CD4-positive, alpha-beta T cell (primary cell): ENCODE results near the gene CMTM6. TPM values are rescaled to one million over a fixed set of nuclear protein-coding genes. Genes with fewer than 3 reads are reported as not detected.

Experiments
- ATAC-seq: fragments of 200-7000 bp; cut with Tn5 transposase; one replicate; pipeline ENCODE4 v1.10.0; 2022; ENCODE audit warnings: mild to moderate bottlenecking; ENCODE audit not compliant: poor library complexity
- CTCF ChIA-PET: fragments of 350-600 bp; sonication (Branson Sonifier 250); formaldehyde crosslinking; loops from one replicate; lab custom pipeline; 2021; ENCODE audit warnings: antibody characterized with exemption, inconsistent platforms; lab: Charles Lee
- POLR2A ChIA-PET: fragments of 350-600 bp; sonication (Branson Sonifier 250); formaldehyde crosslinking; loops from one replicate; lab custom pipeline; 2021; ENCODE audit warnings: antibody characterized with exemption, inconsistent platforms; lab: Charles Lee
- DNase-seq, 14 experiments: peaks; one replicate each; pipeline ENCODE4 v3.0.0-alpha.2; 2013 to 2020; ENCODE audit warnings: mixed read lengths in 2 of 14
- H3K27ac ChIP-seq, 2 donors: one replicate each; pipeline versions ENCODE4 v1.5.1 to v1.7.0; 2013; ENCODE audit warnings: low read length in 2 of 2, low read depth in 1 of 2, mild to moderate bottlenecking in 1 of 2
- H3K27me3 ChIP-seq, 2 experiments: 1 replicate in 1 of 2; 2 replicates in 1 of 2; pipeline versions ENCODE4 v1.6.1 to v1.7.0; 2013; ENCODE audit warnings: low read length in 2 of 2, control low read depth in 1 of 2, mild to moderate bottlenecking in 1 of 2, moderate library complexity in 1 of 2; ENCODE audit not compliant: insufficient read depth in 2 of 2, control insufficient read depth in 1 of 2
- H3K36me3 ChIP-seq: one replicate; pipeline ENCODE4 v1.6.1; 2013; ENCODE audit warnings: low read length, control low read depth; ENCODE audit not compliant: insufficient read depth
- H3K4me1 ChIP-seq: one replicate; pipeline ENCODE4 v1.6.1; 2013; ENCODE audit warnings: low read length, control low read depth; ENCODE audit not compliant: insufficient read depth
- H3K4me3 ChIP-seq: one replicate; pipeline ENCODE4 v1.5.1; 2013; ENCODE audit warnings: mild to moderate bottlenecking, low read length, moderate library complexity
- H3K9me3 ChIP-seq, 2 experiments: 1 replicate in 1 of 2; 2 replicates in 1 of 2; pipeline versions ENCODE4 v1.6.1 to v1.7.0; 2013; ENCODE audit warnings: low read length in 2 of 2, mild to moderate bottlenecking in 2 of 2, control low read depth in 1 of 2, moderate library complexity in 1 of 2; ENCODE audit not compliant: control insufficient read depth in 1 of 2, insufficient read depth in 1 of 2
- H3K27ac Mint-ChIP-seq: one replicate; pipeline ENCODE4 v1.8.0; 2020; ENCODE audit warnings: mixed read lengths
- H3K27me3 Mint-ChIP-seq: one replicate; pipeline ENCODE4 v1.8.0; 2021; ENCODE audit warnings: mixed read lengths
- H3K36me3 Mint-ChIP-seq: one replicate; pipeline ENCODE4 v1.8.0; 2021; ENCODE audit warnings: low read depth, mixed read lengths
- H3K4me1 Mint-ChIP-seq: one replicate; pipeline ENCODE4 v1.8.0; 2021; ENCODE audit warnings: low read depth, mixed read lengths
- H3K4me3 Mint-ChIP-seq: one replicate; pipeline ENCODE4 v1.8.0; 2020; ENCODE audit warnings: mild to moderate bottlenecking, mixed read lengths
- H3K9me3 Mint-ChIP-seq: one replicate; pipeline ENCODE4 v1.8.0; 2020; ENCODE audit warnings: mixed read lengths
- intact Hi-C, 2 experiments: fragments of 100-400 bp; cut with DNase I in 1 of 2; cut with micrococcal nuclease in 1 of 2; formaldehyde crosslinking; loops; one replicate each; pipeline versions ENCODE4 v1.15.1 to v1.9.0; 2023 to 2025; cut with DNase I, micrococcal nuclease
- total RNA-seq, 174 experiments: library from RNA in 2 of 174; stranded (reverse) in 2 of 174; gene quantifications; one replicate each; pipeline ENCODE4 v1.2.3 and lab custom pipeline; 2021 to 2026
- TF ChIP-seq, protein P1 (sequence below): fragments of 200-600 bp; IDR thresholded peaks from one replicate; pipeline ENCODE4 v1.8.0; 2022; ENCODE audit warnings: antibody characterized with exemption, mild to moderate bottlenecking

CMTM6 gene
- total RNA-seq, 2 experiments from 2014 or later = 36.5 to 37.8 TPM

DNA sequence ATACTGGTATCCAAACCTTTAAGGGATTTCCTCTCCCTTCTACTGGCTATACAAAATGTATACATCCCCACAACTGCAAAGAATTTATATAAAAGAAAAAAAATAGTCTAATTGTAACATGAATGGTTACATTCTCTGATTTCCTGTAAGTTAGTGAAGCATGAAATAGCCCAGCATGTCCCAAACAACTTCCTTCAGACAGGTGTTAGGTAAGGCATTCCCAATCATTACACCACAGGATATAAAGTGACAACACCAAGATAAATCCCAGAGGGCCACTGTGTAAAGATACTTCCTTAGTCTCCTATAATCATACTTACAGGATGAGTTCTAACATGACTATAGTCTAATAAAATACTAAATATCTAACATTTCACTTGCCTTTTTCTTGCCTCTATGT lies 7.6 kb downstream of the CMTM6 start:
- Mint-ChIP-seq H3K27me3 (no peaks in the 10 kb centered on the region), H3K36me3 (peaks cover 29% of the 10 kb centered on the region), H3K4me1 (peaks cover 36% of the 10 kb centered on the region), H3K9me3 (no peaks in the 10 kb centered on the region), H3K27ac (no peak overlapping the region), H3K4me3 (no peak overlapping the region)
- no peak overlapping the region for H3K4me3 ChIP-seq
- CTCF ChIA-PET = no interaction called here
- DNase-seq (no peak), ATAC-seq (no peak)
- POLR2A ChIA-PET = no interaction called here
- TF ChIP-seq, protein P1, sequence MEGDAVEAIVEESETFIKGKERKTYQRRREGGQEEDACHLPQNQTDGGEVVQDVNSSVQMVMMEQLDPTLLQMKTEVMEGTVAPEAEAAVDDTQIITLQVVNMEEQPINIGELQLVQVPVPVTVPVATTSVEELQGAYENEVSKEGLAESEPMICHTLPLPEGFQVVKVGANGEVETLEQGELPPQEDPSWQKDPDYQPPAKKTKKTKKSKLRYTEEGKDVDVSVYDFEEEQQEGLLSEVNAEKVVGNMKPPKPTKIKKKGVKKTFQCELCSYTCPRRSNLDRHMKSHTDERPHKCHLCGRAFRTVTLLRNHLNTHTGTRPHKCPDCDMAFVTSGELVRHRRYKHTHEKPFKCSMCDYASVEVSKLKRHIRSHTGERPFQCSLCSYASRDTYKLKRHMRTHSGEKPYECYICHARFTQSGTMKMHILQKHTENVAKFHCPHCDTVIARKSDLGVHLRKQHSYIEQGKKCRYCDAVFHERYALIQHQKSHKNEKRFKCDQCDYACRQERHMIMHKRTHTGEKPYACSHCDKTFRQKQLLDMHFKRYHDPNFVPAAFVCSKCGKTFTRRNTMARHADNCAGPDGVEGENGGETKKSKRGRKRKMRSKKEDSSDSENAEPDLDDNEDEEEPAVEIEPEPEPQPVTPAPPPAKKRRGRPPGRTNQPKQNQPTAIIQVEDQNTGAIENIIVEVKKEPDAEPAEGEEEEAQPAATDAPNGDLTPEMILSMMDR = no peak
- H3K27ac ChIP-seq = no peak overlapping the region
- peaks cover 32% of the 10 kb centered on the region for H3K4me1 ChIP-seq
- H3K27me3 ChIP-seq = no peaks in the 10 kb centered on the region
- intact Hi-C loops = no loop called here
- H3K9me3 ChIP-seq = no peaks in the 10 kb centered on the region
- peaks cover 11% of the 10 kb centered on the region for H3K36me3 ChIP-seq

GRCh38 chr3:32493437-32494414 lies 8.9 kb downstream of the CMTM6 start:
- Mint-ChIP-seq H3K27ac (no peak overlapping the region), H3K4me3 (no peak overlapping the region), H3K9me3 (no peaks in the 10 kb centered on the region), H3K4me1 (peaks cover 26% of the 10 kb centered on the region), H3K27me3 (no peaks in the 10 kb centered on the region), H3K36me3 (peaks cover 23% of the 10 kb centered on the region)
- H3K27me3 ChIP-seq = no peaks in the 10 kb centered on the region
- H3K4me1 ChIP-seq = peaks cover 32% of the 10 kb centered on the region
- ATAC-seq (no peak), DNase-seq (peak in 2 of 14 experiments; percentile 48 to 52)
- CTCF ChIA-PET = interaction anchor here (0.6 kb wide), 1 partner anchor 12 kb away, joined by 3 read pairs; no protein-coding TSS in a partner anchor
- H3K36me3 ChIP-seq = peaks cover 12% of the 10 kb centered on the region
- POLR2A ChIA-PET = interaction anchor here (1.0 kb wide), 1 partner anchor 16 kb away, joined by 3 read pairs; no protein-coding TSS in a partner anchor
- no peaks in the 10 kb centered on the region for H3K9me3 ChIP-seq
- no peak overlapping the region for H3K4me3 ChIP-seq
- H3K27ac ChIP-seq = no peak overlapping the region
- intact Hi-C loops = no loop called here
- TF ChIP-seq, protein P1 = no peak

DNA sequence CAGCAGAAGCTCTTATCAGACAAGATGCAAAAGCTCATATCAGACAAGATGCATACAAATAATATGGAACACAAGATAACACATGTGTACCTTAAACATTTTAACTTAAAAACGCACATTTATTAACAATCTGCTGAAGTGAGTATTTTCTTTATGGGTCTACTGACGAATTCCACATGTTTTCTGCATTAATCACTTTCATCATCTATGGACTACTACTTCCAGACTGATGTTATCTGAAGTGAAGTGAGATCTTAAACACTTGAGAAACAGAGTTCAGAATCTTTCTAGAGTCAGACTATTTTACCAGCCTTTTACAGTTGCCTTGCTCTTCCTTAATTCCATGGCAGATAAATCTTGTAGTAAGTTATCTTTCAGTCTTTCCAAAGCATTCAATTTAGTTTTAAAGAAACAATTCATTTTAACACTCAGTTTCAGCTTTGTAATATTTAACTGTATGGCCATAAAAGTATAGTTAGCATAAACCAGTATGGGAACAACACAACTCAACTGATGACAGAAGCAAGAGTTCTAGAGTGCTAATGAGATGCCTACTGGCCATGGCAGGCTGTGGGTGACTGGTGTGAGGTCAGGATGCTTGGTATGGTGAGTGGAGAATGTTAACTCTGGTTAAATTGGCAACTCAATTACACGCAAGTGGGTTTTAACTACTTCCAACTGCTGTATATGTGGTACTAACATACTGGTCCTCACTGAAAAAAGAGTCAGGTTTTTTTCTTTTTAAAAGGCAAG lies 9.8 kb downstream of the CMTM6 start:
- ATAC-seq (no peak), DNase-seq (no peak)
- intact Hi-C loops = no loop called here
- Histone ChIP-seq H3K27me3 (no peaks in the 10 kb centered on the region), H3K4me3 (no peak overlapping the region), H3K36me3 (peaks cover 21% of the 10 kb centered on the region), H3K4me1 (peaks cover 32% of the 10 kb centered on the region), H3K9me3 (no peaks in the 10 kb centered on the region), H3K27ac (no peak overlapping the region)
- TF ChIP-seq, protein P1 = no peak
- ChIA-PET POLR2A (interaction anchor here (1.0 kb wide), 1 partner anchor 15 kb away, joined by 3 read pairs; no protein-coding TSS in a partner anchor), CTCF (no interaction called here)
- Mint-ChIP-seq H3K4me1 (peaks cover 19% of the 10 kb centered on the region), H3K27me3 (no peaks in the 10 kb centered on the region), H3K36me3 (peaks cover 26% of the 10 kb centered on the region), H3K27ac (no peak overlapping the region), H3K9me3 (no peaks in the 10 kb centered on the region), H3K4me3 (no peak overlapping the region)
